SU-DHL-6 (cell line): ENCODE results near the gene GHR.

ENCODE experiments used
- H2AFZ ChIP-seq: fragments of 200-600 bp; sonication (generic); 2 replicates; pipeline ENCODE4 v1.6.1; 2014; ENCODE audit warnings: low read depth, mild to moderate bottlenecking, moderate library complexity, mixed read lengths, antibody characterized with exemption, low read length; ENCODE audit not compliant: severe bottlenecking
- H3F3A ChIP-seq: fragments of 200-600 bp; shearing (Covaris generic); 2 replicates; pipeline ENCODE4 v1.6.0; 2016; ENCODE audit warnings: antibody characterized with exemption, mild to moderate bottlenecking; ENCODE audit not compliant: insufficient read depth
- H3K27ac ChIP-seq: fragments of 200-600 bp; sonication (generic); 2 replicates; pipeline ENCODE4 v1.5.1; 2016; ENCODE audit warnings: low read depth, mild to moderate bottlenecking, low read length, moderate library complexity, mixed read lengths
- H3K27me3 ChIP-seq: fragments of 200-600 bp; sonication (generic), shearing (Covaris generic); 2 replicates; pipeline ENCODE4 v1.6.0; 2014; ENCODE audit warnings: mild to moderate bottlenecking, low read length
- H3K36me3 ChIP-seq: fragments of 200-600 bp; sonication (generic); 2 replicates; pipeline ENCODE4 v1.6.1; 2014; ENCODE audit warnings: mild to moderate bottlenecking, low read length, mixed read lengths
- H3K4me2 ChIP-seq: fragments of 300-600, 200-600 bp; shearing (Covaris generic), sonication (generic); 2 replicates; pipeline ENCODE4 v1.6.0; 2014; ENCODE audit warnings: low read length, low read depth, mild to moderate bottlenecking; ENCODE audit not compliant: poor library complexity, severe bottlenecking
- H3K4me3 ChIP-seq: fragments of 200-600 bp; sonication (generic); 2 replicates; pipeline ENCODE4 v1.5.1; 2014; ENCODE audit warnings: antibody characterized with exemption, low read length, mild to moderate bottlenecking, mixed read lengths; ENCODE audit not compliant: insufficient read depth, poor library complexity, severe bottlenecking
- H3K79me2 ChIP-seq: fragments of 200-600 bp; sonication (generic); 2 replicates; pipeline ENCODE4 v1.6.1; 2014; ENCODE audit warnings: mild to moderate bottlenecking, low read length, moderate library complexity; ENCODE audit not compliant: insufficient read depth
- H3K9ac ChIP-seq: fragments of 200-600 bp; sonication (generic); 2 replicates; pipeline ENCODE4 v1.7.0; 2014; ENCODE audit warnings: mild to moderate bottlenecking, low read length
- H3K9me2 ChIP-seq: fragments of 200-600 bp; sonication (generic); replicated peaks from 2 replicates; pipeline ENCODE4 v1.6.1; 2014; ENCODE audit warnings: low read length; ENCODE audit not compliant: insufficient read depth
- H3K9me3 ChIP-seq: fragments of 200-600 bp; sonication (generic); 2 replicates; pipeline ENCODE4 v1.6.1; 2014; ENCODE audit warnings: low read length, mixed read lengths; ENCODE audit not compliant: insufficient read depth
- H4K20me1 ChIP-seq: fragments of 200-600 bp; sonication (generic); 2 replicates; pipeline ENCODE4 v1.6.1; 2014; ENCODE audit warnings: low read depth, mild to moderate bottlenecking, antibody characterized with exemption, low read length, moderate library complexity, mixed read lengths
- EZH2phosphoT487 ChIP-seq: fragments of 200-600 bp; sonication (generic), shearing (Covaris generic); conservative IDR thresholded peaks from 2 replicates; pipeline ENCODE4 v1.6.1; 2018; ENCODE audit warnings: mild to moderate bottlenecking, antibody characterized with exemption, low read length, moderate library complexity, mixed read lengths
- TF ChIP-seq, protein P1 (sequence below): fragments of 200-600 bp; sonication (generic); IDR thresholded peaks from one replicate; pipeline ENCODE4 v1.5.1; 2017; ENCODE audit warnings: antibody characterized with exemption, mild to moderate bottlenecking, low read length, moderate library complexity; ENCODE audit not compliant: insufficient read depth, poor library complexity, severe bottlenecking

Gene GHR

DNA sequence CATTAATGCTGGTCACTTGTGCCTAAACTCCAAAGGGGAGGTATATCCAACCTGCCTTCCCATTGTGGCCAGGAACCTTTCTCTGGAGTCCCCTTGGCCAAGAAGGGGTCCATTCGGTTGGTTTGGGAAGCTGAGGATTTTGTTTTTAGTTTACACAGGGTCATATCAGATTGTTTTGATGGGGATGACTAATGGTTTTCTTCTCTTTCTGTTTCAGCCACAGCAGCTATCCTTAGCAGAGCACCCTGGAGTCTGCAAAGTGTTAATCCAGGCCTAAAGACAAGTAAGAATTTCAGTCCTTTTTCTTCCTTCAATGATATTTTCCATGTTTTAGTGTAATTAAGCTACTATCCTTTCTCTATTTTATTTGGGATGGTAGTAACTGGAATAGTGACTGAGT is 205.6 kb downstream of the GHR start:
- H3K9ac ChIP-seq, result no peak overlapping the region
- no peaks in the 10 kb centered on the region for H3K9me2 ChIP-seq
- no peak overlapping the region for H2AFZ ChIP-seq
- no peaks in the 10 kb centered on the region for H4K20me1 ChIP-seq
- H3K4me3 ChIP-seq, result no peak overlapping the region
- no peaks in the 10 kb centered on the region for H3K79me2 ChIP-seq
- no peaks in the 10 kb centered on the region for H3K9me3 ChIP-seq
- no peaks in the 10 kb centered on the region for H3K36me3 ChIP-seq
- H3F3A ChIP-seq, result no peaks in the 10 kb centered on the region
- H3K27ac ChIP-seq, result no peak overlapping the region
- TF ChIP-seq EZH2phosphoT487, result no peak
- TF ChIP-seq, protein P1, sequence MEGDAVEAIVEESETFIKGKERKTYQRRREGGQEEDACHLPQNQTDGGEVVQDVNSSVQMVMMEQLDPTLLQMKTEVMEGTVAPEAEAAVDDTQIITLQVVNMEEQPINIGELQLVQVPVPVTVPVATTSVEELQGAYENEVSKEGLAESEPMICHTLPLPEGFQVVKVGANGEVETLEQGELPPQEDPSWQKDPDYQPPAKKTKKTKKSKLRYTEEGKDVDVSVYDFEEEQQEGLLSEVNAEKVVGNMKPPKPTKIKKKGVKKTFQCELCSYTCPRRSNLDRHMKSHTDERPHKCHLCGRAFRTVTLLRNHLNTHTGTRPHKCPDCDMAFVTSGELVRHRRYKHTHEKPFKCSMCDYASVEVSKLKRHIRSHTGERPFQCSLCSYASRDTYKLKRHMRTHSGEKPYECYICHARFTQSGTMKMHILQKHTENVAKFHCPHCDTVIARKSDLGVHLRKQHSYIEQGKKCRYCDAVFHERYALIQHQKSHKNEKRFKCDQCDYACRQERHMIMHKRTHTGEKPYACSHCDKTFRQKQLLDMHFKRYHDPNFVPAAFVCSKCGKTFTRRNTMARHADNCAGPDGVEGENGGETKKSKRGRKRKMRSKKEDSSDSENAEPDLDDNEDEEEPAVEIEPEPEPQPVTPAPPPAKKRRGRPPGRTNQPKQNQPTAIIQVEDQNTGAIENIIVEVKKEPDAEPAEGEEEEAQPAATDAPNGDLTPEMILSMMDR, result no peak
- H3K27me3 ChIP-seq, result no peaks in the 10 kb centered on the region
- no peak overlapping the region for H3K4me2 ChIP-seq

DNA sequence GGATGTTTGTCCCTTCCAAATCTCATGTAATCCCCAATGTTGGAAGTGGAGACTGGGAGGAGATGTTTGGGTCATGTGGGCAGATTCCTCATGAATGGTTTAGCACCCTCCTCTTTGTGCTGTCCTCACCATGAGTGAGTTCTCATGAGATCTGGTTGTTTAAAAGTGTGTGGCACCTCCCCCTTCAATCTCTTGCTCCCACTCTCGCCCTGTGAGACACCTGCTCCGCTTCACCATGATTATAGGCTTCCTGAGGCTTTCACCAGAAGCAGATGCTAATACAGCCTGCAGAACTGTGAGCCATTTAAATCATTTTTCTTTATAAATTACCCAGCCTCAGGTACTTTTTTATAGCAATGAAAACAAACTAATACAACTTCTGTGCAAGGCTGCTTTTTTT is 206.0 kb downstream of the GHR start:
- H3K9ac ChIP-seq, result no peak overlapping the region
- no peaks in the 10 kb centered on the region for H4K20me1 ChIP-seq
- H3K9me3 ChIP-seq, result no peaks in the 10 kb centered on the region
- H3K79me2 ChIP-seq, result no peaks in the 10 kb centered on the region
- H3K27me3 ChIP-seq, result no peaks in the 10 kb centered on the region
- H3K4me2 ChIP-seq, result no peak overlapping the region
- H3K36me3 ChIP-seq, result no peaks in the 10 kb centered on the region
- TF ChIP-seq EZH2phosphoT487, result no peak
- TF ChIP-seq, protein P1, result no peak
- H3K27ac ChIP-seq, result no peak overlapping the region
- no peak overlapping the region for H2AFZ ChIP-seq
- no peaks in the 10 kb centered on the region for H3K9me2 ChIP-seq
- no peaks in the 10 kb centered on the region for H3F3A ChIP-seq
- H3K4me3 ChIP-seq, result no peak overlapping the region

DNA sequence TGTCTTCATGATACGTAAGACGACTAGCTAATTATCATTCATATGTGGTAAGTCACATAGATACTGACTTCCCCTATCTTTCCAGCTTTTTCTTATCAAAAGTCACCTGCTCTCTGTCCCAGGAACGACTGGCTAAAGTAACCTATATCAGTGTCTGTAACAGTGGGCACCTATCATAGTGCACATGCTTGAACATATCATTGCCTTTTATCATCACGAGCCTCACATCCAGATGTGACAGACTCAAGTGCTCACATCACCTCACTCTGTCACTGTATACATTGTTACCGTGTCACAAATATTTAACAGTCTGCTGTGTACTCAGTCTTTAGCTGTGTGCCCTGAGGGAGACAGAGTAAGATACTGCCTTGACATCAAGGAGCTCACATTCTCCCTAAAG is 208.0 kb downstream of the GHR start:
- no peaks in the 10 kb centered on the region for H3F3A ChIP-seq
- H3K9me2 ChIP-seq, result no peaks in the 10 kb centered on the region
- no peak overlapping the region for H3K27ac ChIP-seq
- no peak overlapping the region for H3K4me3 ChIP-seq
- no peaks in the 10 kb centered on the region for H3K79me2 ChIP-seq
- H3K9ac ChIP-seq, result no peak overlapping the region
- H3K9me3 ChIP-seq, result no peaks in the 10 kb centered on the region
- H2AFZ ChIP-seq, result no peak overlapping the region
- H3K4me2 ChIP-seq, result no peak overlapping the region
- no peaks in the 10 kb centered on the region for H4K20me1 ChIP-seq
- H3K27me3 ChIP-seq, result no peaks in the 10 kb centered on the region
- no peak for TF ChIP-seq EZH2phosphoT487
- TF ChIP-seq, protein P1, result no peak
- H3K36me3 ChIP-seq, result no peaks in the 10 kb centered on the region
